K562 (cell line): ENCODE measurements around the gene ZNF280C. TPM values are rescaled to one million over a fixed set of nuclear protein-coding genes. Genes with fewer than 3 reads are reported as not detected.

ENCODE experiments used
- BDP1 ChIP-seq: IDR thresholded peaks from 3 replicates; pipeline ENCODE4 v1.6.1; 2011; ENCODE audit not compliant: insufficient read length, insufficient read depth
- HDAC2 ChIP-seq: fragments of 450-650 bp; IDR thresholded peaks from 2 replicates; pipeline ENCODE4 v1.6.1; 2016; ENCODE audit warnings: mild to moderate bottlenecking
- IFI16 ChIP-seq: fragments of 250-450 bp; sonication (Bioruptor Pico); IDR thresholded peaks from 2 replicates; pipeline ENCODE4 v2.1.2; 2022; ENCODE audit warnings: mild to moderate bottlenecking, inconsistent platforms
- MAFF ChIP-seq: IDR thresholded peaks from 2 replicates; pipeline ENCODE4 v1.6.1; 2012; ENCODE audit warnings: low read length, improper control_type of control experiment
- MCM7 ChIP-seq, 2 experiments: fragments of 450-650 bp; IDR thresholded peaks; 2 replicates each; pipeline ENCODE4 v1.6.1; 2016 to 2018
- NCOA4 ChIP-seq: fragments of 450-650 bp; IDR thresholded peaks from 2 replicates; pipeline ENCODE4 v1.6.1; 2018; ENCODE audit warnings: mild to moderate bottlenecking; ENCODE audit not compliant: partially characterized antibody
- NR2C2 ChIP-seq, 2 experiments: fragments of 200-800 bp in 1 of 2; sonication (Bioruptor generic) in 1 of 2; sonication (generic) in 1 of 2; formaldehyde crosslinking in 1 of 2; IDR thresholded peaks; 2 replicates each; pipeline versions ENCODE4 v1.6.1 to v1.8.0; 2016 to 2022; ENCODE audit warnings: mild to moderate bottlenecking in 1 of 2, missing compliant biosample characterization in 1 of 2, missing genetic modification characterization in 1 of 2, missing genetic modification reagents in 1 of 2
- TAF9B ChIP-seq: fragments of 450-650 bp; IDR thresholded peaks from 2 replicates; pipeline ENCODE4 v1.6.1; 2018; ENCODE audit warnings: mild to moderate bottlenecking; ENCODE audit not compliant: partially characterized antibody
- TAL1 ChIP-seq: fragments of 450-650 bp; IDR thresholded peaks from 2 replicates; pipeline ENCODE4 v1.6.1; 2016; ENCODE audit warnings: mild to moderate bottlenecking
- TEAD2 ChIP-seq: fragments of 450-650 bp; IDR thresholded peaks from 2 replicates; pipeline ENCODE4 v1.6.1; 2016; ENCODE audit warnings: missing genetic modification characterization, control low read depth, missing compliant biosample characterization
- U2AF2 ChIP-seq: fragments of 200-400 bp; formaldehyde crosslinking; optimal IDR thresholded peaks from 2 replicates; pipeline ENCODE3; 2017; ENCODE audit warnings: low read depth, mild to moderate bottlenecking, low read length
- ZKSCAN3 ChIP-seq: fragments of 250-450 bp; sonication (Bioruptor Pico); IDR thresholded peaks from 2 replicates; pipeline ENCODE4 v1.4.0; 2020
- ZNF584 ChIP-seq: fragments of 200-800 bp; sonication (Bioruptor generic); IDR thresholded peaks from 2 replicates; pipeline ENCODE4 v1.6.1; 2016; ENCODE audit warnings: low read depth, mild to moderate bottlenecking, missing genetic modification characterization, missing compliant biosample characterization
- polyA plus RNA-seq, 8 experiments: library from polyadenylated mRNA; depleted of rRNA in 4 of 8; stranded (reverse) in 5 of 8; unstranded in 3 of 8; fragments of >200 nt; fragmentation: Nextera tagmentation in 2 of 8; fragmentation: Illumina TruSeq in 1 of 8; extraction: Ambion mirVana in 2 of 8; extraction: Trizol in 1 of 8; gene quantifications; 2 replicates each; pipeline versions ENCODE4 v1.2.1 to v1.2.3, GENCODE V29; 2011 to 2014; ENCODE audit warnings: inconsistent platforms in 1 of 8, missing spikeins in 1 of 8
- total RNA-seq, 7 experiments: library from RNA; depleted of rRNA in 6 of 7; stranded (reverse); fragments of >200 nt in 6 of 7; fragmentation: Illumina TruSeq in 2 of 7; extraction: Trizol in 2 of 7; gene quantifications; 2 replicates each; pipeline versions ENCODE4 v1.2.1 to v1.2.3, GENCODE V29; 2011 to 2021; ENCODE audit warnings: low replicate concordance in 1 of 7
- TF ChIP-seq, protein P1 (sequence below): sonication (generic); formaldehyde crosslinking; IDR thresholded peaks from 2 replicates; pipeline ENCODE4 v1.8.1; 2023; ENCODE audit warnings: mild to moderate bottlenecking, missing genetic modification reagents, moderate library complexity
- TF ChIP-seq, protein P2 (sequence below): fragments of 450-650 bp; IDR thresholded peaks from 2 replicates; pipeline ENCODE4 v1.6.1; 2016; ENCODE audit warnings: mild to moderate bottlenecking
- TF ChIP-seq, protein P3 (sequence below): fragments of 450-650 bp; formaldehyde crosslinking; IDR thresholded peaks from 2 replicates; pipeline ENCODE4 v1.4.0; 2022; ENCODE audit warnings: mild to moderate bottlenecking, moderate library complexity
- TF ChIP-seq, protein P4 (sequence below): fragments of 450-650 bp; IDR thresholded peaks from 2 replicates; pipeline ENCODE4 v1.6.1; 2017; ENCODE audit warnings: antibody characterized with exemption
- TF ChIP-seq, protein P5 (sequence below): fragments of 450-650 bp; formaldehyde crosslinking; IDR thresholded peaks from 2 replicates; pipeline ENCODE4 v1.4.0; 2020; ENCODE audit warnings: mild to moderate bottlenecking, moderate library complexity
- TF ChIP-seq, protein P6 (sequence below): conservative IDR thresholded peaks from 2 replicates; pipeline ENCODE4 v1.6.1; 2011; ENCODE audit warnings: low read depth, mild to moderate bottlenecking, low read length; ENCODE audit not compliant: control insufficient read depth

Gene ZNF280C
- total and polyA plus RNA-seq, 9 of the 15 experiments (the other 6 are each of a cell fraction or from before 2014, with no cell fraction given) = 1.6 to 8.3 (median 4.4) TPM

DNA sequence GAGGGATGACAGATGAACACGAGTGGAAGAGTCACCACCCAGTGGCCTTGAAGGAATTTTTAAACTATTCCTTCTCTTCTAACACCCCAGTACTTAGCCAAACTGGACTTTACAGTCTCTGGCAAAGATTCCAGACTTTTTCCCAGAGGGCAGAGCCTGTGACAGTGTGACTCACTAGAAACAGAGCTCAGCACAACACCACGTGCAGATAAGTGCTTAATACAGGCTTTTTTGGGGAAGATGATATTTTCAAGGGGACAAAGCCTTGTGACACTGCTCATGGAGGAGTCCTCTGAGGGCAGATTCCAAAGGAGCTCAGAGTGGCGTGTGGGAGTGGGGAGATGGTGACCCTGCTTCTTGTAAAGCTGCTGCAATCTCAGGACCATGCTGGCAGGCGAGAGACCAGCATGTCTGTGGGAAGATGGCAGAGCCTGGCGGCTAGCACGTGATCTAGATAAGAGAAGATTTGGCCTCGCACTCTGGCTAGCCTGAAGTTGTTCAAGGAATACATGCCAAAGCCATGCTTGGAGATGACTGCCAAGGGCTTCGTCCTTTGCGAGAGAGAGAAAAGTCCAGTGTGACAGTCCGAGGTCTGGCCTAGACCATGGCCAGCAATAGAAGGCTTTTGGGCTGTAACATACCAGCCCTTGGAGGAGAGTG is 94.5 kb downstream of the ZNF280C start (continued):
- TF ChIP-seq U2AF2 (no peak), ZKSCAN3 (no peak), IFI16 (CRISPR knock-in tag) (no peak), TEAD2 (tag) (no peak), NCOA4 (no peak), MAFF (no peak), NR2C2 (CRISPR knock-in tag; IDR thresholded peaks at IDR 0.05) (no peak), NR2C2 (tag; IDR thresholded peaks at IDR 0.05) (peak; percentile 25), TAF9B (no peak), BDP1 (no peak), ZNF584 (CRISPR knock-in tag) (peak; percentile 80; the same call in 1 of the 2 replicates), TAL1 (no peak), HDAC2 (0 out of 2 replicates have a peak, but pooled peaks have one; percentile 12), MCM7 (IDR thresholded peaks at IDR 0.05) (no peak)
- TF ChIP-seq, protein P1, sequence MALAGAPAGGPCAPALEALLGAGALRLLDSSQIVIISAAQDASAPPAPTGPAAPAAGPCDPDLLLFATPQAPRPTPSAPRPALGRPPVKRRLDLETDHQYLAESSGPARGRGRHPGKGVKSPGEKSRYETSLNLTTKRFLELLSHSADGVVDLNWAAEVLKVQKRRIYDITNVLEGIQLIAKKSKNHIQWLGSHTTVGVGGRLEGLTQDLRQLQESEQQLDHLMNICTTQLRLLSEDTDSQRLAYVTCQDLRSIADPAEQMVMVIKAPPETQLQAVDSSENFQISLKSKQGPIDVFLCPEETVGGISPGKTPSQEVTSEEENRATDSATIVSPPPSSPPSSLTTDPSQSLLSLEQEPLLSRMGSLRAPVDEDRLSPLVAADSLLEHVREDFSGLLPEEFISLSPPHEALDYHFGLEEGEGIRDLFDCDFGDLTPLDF (CRISPR knock-in tag) = no peak
- TF ChIP-seq, protein P2, sequence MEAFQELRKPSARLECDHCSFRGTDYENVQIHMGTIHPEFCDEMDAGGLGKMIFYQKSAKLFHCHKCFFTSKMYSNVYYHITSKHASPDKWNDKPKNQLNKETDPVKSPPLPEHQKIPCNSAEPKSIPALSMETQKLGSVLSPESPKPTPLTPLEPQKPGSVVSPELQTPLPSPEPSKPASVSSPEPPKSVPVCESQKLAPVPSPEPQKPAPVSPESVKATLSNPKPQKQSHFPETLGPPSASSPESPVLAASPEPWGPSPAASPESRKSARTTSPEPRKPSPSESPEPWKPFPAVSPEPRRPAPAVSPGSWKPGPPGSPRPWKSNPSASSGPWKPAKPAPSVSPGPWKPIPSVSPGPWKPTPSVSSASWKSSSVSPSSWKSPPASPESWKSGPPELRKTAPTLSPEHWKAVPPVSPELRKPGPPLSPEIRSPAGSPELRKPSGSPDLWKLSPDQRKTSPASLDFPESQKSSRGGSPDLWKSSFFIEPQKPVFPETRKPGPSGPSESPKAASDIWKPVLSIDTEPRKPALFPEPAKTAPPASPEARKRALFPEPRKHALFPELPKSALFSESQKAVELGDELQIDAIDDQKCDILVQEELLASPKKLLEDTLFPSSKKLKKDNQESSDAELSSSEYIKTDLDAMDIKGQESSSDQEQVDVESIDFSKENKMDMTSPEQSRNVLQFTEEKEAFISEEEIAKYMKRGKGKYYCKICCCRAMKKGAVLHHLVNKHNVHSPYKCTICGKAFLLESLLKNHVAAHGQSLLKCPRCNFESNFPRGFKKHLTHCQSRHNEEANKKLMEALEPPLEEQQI = no peak
- TF ChIP-seq, protein P3, sequence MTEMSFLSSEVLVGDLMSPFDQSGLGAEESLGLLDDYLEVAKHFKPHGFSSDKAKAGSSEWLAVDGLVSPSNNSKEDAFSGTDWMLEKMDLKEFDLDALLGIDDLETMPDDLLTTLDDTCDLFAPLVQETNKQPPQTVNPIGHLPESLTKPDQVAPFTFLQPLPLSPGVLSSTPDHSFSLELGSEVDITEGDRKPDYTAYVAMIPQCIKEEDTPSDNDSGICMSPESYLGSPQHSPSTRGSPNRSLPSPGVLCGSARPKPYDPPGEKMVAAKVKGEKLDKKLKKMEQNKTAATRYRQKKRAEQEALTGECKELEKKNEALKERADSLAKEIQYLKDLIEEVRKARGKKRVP = no peak
- TF ChIP-seq, protein P4, sequence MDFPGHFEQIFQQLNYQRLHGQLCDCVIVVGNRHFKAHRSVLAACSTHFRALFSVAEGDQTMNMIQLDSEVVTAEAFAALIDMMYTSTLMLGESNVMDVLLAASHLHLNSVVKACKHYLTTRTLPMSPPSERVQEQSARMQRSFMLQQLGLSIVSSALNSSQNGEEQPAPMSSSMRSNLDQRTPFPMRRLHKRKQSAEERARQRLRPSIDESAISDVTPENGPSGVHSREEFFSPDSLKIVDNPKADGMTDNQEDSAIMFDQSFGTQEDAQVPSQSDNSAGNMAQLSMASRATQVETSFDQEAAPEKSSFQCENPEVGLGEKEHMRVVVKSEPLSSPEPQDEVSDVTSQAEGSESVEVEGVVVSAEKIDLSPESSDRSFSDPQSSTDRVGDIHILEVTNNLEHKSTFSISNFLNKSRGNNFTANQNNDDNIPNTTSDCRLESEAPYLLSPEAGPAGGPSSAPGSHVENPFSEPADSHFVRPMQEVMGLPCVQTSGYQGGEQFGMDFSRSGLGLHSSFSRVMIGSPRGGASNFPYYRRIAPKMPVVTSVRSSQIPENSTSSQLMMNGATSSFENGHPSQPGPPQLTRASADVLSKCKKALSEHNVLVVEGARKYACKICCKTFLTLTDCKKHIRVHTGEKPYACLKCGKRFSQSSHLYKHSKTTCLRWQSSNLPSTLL = no peak
- TF ChIP-seq, protein P5, sequence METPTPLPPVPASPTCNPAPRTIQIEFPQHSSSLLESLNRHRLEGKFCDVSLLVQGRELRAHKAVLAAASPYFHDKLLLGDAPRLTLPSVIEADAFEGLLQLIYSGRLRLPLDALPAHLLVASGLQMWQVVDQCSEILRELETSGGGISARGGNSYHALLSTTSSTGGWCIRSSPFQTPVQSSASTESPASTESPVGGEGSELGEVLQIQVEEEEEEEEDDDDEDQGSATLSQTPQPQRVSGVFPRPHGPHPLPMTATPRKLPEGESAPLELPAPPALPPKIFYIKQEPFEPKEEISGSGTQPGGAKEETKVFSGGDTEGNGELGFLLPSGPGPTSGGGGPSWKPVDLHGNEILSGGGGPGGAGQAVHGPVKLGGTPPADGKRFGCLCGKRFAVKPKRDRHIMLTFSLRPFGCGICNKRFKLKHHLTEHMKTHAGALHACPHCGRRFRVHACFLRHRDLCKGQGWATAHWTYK (CRISPR knock-in tag) = peak; percentile 77; the same call in 1 of the 2 replicates
- TF ChIP-seq, protein P6, sequence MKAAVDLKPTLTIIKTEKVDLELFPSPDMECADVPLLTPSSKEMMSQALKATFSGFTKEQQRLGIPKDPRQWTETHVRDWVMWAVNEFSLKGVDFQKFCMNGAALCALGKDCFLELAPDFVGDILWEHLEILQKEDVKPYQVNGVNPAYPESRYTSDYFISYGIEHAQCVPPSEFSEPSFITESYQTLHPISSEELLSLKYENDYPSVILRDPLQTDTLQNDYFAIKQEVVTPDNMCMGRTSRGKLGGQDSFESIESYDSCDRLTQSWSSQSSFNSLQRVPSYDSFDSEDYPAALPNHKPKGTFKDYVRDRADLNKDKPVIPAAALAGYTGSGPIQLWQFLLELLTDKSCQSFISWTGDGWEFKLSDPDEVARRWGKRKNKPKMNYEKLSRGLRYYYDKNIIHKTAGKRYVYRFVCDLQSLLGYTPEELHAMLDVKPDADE = no peak
